ENCODE measurements around the gene PLA1A. TPM values are rescaled to one million over a fixed set of nuclear protein-coding genes. Genes with fewer than 3 reads are reported as not detected.

Gene PLA1A
- total RNA-seq, 1 experiment from 2014 or later: 0.75 TPM

- ChIA-PET CTCF (interaction anchor here (0.6 kb wide), 1 partner anchor 318 kb away, joined by 3 read pairs; no protein-coding TSS in a partner anchor), POLR2A (no interaction called here)
- H3K4me1 Mint-ChIP-seq (ENCODE audit: low read depth, unreplicated experiment): peaks cover 8% of the 10 kb centered on the region
- H3K27me3 Mint-ChIP-seq (ENCODE audit: insufficient read depth, unreplicated experiment): no peaks in the 10 kb centered on the region
- H3K4me3 Mint-ChIP-seq (ENCODE audit: unreplicated experiment): no peak overlapping the region
- no peaks in the 10 kb centered on the region for H3K27me3 ChIP-seq (replicated peaks; ENCODE audit: control insufficient read depth, insufficient read depth, low read length)
- H3K36me3 ChIP-seq (ENCODE audit: control insufficient read depth, insufficient read depth, low read length): no peaks in the 10 kb centered on the region
- no peak for DNase-seq
- no TSS peak for BruUV-seq (replicated peaks)
- peaks cover 8% of the 10 kb centered on the region; the same call in 1 of the 2 replicates for H3K4me1 ChIP-seq
- H3K9me3 ChIP-seq: no peaks in the 10 kb centered on the region
- TF ChIP-seq, protein P1, sequence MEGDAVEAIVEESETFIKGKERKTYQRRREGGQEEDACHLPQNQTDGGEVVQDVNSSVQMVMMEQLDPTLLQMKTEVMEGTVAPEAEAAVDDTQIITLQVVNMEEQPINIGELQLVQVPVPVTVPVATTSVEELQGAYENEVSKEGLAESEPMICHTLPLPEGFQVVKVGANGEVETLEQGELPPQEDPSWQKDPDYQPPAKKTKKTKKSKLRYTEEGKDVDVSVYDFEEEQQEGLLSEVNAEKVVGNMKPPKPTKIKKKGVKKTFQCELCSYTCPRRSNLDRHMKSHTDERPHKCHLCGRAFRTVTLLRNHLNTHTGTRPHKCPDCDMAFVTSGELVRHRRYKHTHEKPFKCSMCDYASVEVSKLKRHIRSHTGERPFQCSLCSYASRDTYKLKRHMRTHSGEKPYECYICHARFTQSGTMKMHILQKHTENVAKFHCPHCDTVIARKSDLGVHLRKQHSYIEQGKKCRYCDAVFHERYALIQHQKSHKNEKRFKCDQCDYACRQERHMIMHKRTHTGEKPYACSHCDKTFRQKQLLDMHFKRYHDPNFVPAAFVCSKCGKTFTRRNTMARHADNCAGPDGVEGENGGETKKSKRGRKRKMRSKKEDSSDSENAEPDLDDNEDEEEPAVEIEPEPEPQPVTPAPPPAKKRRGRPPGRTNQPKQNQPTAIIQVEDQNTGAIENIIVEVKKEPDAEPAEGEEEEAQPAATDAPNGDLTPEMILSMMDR (IDR thresholded peaks at IDR 0.05; ENCODE audit: insufficient read depth in 1 of 2, low read depth in 1 of 2, low read length in 1 of 2, severe bottlenecking in 1 of 2, unreplicated experiment in 1 of 2): no peak
- intact Hi-C loops (cut with micrococcal nuclease; ENCODE audit: unreplicated experiment): no loop called here
- no peaks in the 10 kb centered on the region for H3K36me3 Mint-ChIP-seq (ENCODE audit: insufficient read depth, unreplicated experiment)
- H3K4me3 ChIP-seq (ENCODE audit: low read depth, low read length): no peak overlapping the region
- no peak overlapping the region for H3K27ac Mint-ChIP-seq (ENCODE audit: unreplicated experiment)
- peaks cover 10% of the 10 kb centered on the region for H3K9me3 Mint-ChIP-seq (ENCODE audit: unreplicated experiment)
Measured at GRCh38 chr3:119642746-119643473, 45.2 kb downstream of the PLA1A start.

- peaks cover 10% of the 10 kb centered on the region for H3K9me3 Mint-ChIP-seq (ENCODE audit: unreplicated experiment)
- Histone ChIP-seq H3K4me3 (ENCODE audit: low read depth, low read length) (no peak overlapping the region), H3K36me3 (ENCODE audit: control insufficient read depth, insufficient read depth, low read length) (no peaks in the 10 kb centered on the region), H3K4me1 (peaks cover 8% of the 10 kb centered on the region; the same call in 1 of the 2 replicates), H3K27me3 (replicated peaks; ENCODE audit: control insufficient read depth, insufficient read depth, low read length) (no peaks in the 10 kb centered on the region), H3K9me3 (no peaks in the 10 kb centered on the region)
- CTCF ChIA-PET: interaction anchor here (0.6 kb wide), 1 partner anchor 318 kb away, joined by 3 read pairs; no protein-coding TSS in a partner anchor
- H3K4me1 Mint-ChIP-seq (ENCODE audit: low read depth, unreplicated experiment): peaks cover 8% of the 10 kb centered on the region
- intact Hi-C loops (cut with micrococcal nuclease; ENCODE audit: unreplicated experiment): no loop called here
- H3K4me3 Mint-ChIP-seq (ENCODE audit: unreplicated experiment): no peak overlapping the region
- no peak overlapping the region for H3K27ac Mint-ChIP-seq (ENCODE audit: unreplicated experiment)
- DNase-seq: no peak
- no peaks in the 10 kb centered on the region for H3K36me3 Mint-ChIP-seq (ENCODE audit: insufficient read depth, unreplicated experiment)
- no peaks in the 10 kb centered on the region for H3K27me3 Mint-ChIP-seq (ENCODE audit: insufficient read depth, unreplicated experiment)
- BruUV-seq (replicated peaks): no TSS peak
- TF ChIP-seq, protein P1 (IDR thresholded peaks at IDR 0.05; ENCODE audit: insufficient read depth in 1 of 2, low read depth in 1 of 2, low read length in 1 of 2, severe bottlenecking in 1 of 2, unreplicated experiment in 1 of 2): no peak
- POLR2A ChIA-PET: no interaction called here
Measured at GRCh38 chr3:119643528-119643927, 45.8 kb downstream of the PLA1A start.

DNA sequence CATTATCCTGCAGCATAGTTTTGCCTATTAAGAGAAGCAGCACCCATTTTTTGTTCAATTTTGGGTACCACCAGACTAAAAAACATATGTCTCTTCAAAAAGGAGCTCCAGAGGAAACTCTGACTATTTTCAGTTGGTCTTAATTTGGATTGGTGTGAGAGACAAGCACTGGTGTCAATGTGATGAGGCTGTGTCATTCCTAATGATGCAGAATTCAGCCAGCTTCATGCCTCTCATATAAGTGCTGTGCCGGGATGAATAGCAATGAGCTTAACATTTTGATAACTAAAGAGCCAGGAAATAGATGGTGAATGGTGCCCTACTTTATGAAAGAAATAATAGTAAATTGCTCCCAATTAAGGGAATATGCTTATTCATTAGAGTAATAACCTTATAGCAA, 46.8 kb downstream of the PLA1A start:
- H3K4me1 Mint-ChIP-seq (ENCODE audit: low read depth, unreplicated experiment): peaks cover 8% of the 10 kb centered on the region
- no peaks in the 10 kb centered on the region for H3K27me3 Mint-ChIP-seq (ENCODE audit: insufficient read depth, unreplicated experiment)
- no peak for DNase-seq
- H3K27ac Mint-ChIP-seq (ENCODE audit: unreplicated experiment): no peak overlapping the region
- Histone ChIP-seq H3K36me3 (ENCODE audit: control insufficient read depth, insufficient read depth, low read length) (no peaks in the 10 kb centered on the region), H3K4me3 (ENCODE audit: low read depth, low read length) (no peak overlapping the region), H3K9me3 (no peaks in the 10 kb centered on the region), H3K27me3 (replicated peaks; ENCODE audit: control insufficient read depth, insufficient read depth, low read length) (no peaks in the 10 kb centered on the region), H3K4me1 (peaks cover 8% of the 10 kb centered on the region; the same call in 1 of the 2 replicates)
- TF ChIP-seq, protein P1 (IDR thresholded peaks at IDR 0.05; ENCODE audit: insufficient read depth in 1 of 2, low read depth in 1 of 2, low read length in 1 of 2, severe bottlenecking in 1 of 2, unreplicated experiment in 1 of 2): no peak
- no peak overlapping the region for H3K4me3 Mint-ChIP-seq (ENCODE audit: unreplicated experiment)
- H3K36me3 Mint-ChIP-seq (ENCODE audit: insufficient read depth, unreplicated experiment): no peaks in the 10 kb centered on the region
- ChIA-PET POLR2A (no interaction called here), CTCF (no interaction called here)
- H3K9me3 Mint-ChIP-seq (ENCODE audit: unreplicated experiment): peaks cover 10% of the 10 kb centered on the region
- intact Hi-C loops (cut with micrococcal nuclease; ENCODE audit: unreplicated experiment): no loop called here
- BruUV-seq (replicated peaks): no TSS peak

Measured in Caco-2 (cell line).